Lower leg skin (tissue), 3 donors: Measurements from ENCODE around the gene NAPB.

Experiments
- POLR2A ChIP-seq, 2 donors: fragments of 450-650 bp; IDR thresholded peaks; one replicate each; pipeline ENCODE4 v1.6.1; 2016 to 2017; ENCODE audit warnings: antibody characterized with exemption in 2 of 2, mild to moderate bottlenecking in 1 of 2, moderate library complexity in 1 of 2
- TF ChIP-seq, protein P1 (sequence below), 3 donors: fragments of 450-650 bp; IDR thresholded peaks; one replicate each; pipeline ENCODE4 v1.5.1; 2016; ENCODE audit warnings: antibody characterized with exemption in 3 of 3, mild to moderate bottlenecking in 3 of 3, moderate library complexity in 2 of 3

DNA sequence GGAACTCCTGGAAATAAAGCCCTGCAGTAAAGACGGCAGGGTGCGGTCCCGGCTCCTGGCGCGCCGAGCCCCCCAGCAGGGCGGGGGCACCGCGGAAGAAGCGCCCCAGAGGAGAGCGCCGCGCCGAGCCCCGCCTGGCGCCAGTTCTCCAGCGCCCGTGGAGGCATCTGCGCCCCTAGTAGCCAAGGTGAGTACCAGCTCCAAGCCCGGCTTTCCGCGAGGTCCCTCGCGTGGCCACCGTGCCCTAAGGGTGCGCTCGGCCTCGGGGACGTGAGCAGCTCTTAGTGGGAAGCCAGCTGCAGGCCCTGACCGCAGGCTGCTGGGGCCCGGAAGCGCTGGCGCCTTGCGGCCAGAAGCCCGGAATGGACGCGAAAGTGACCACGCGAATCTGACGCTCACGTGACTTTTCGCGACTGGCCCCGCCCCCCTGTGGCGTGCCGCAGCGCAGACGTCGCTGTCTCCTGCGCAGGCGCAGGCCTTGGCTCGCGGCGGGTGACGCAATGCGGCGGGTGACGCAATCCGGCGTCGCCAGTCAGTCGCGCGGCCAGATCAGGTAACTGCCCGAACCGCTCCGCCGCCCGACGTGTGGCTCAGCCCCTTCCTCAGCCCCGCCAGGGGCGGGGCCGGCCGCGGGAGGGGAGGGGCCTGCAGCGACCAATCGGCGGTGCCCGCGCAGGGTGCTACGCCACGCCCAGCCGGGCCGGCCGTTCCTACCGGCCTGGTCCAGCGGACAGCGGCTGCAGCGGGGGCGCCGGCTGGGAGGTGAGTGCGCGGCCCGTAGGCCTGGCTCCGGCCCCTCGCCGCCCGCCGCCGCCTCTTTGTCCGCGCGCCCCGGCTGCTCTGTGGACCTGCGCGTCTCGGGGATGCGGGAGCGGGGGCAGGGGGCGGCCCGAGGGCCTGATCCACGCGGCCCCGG lies 59.6 kb downstream of the NAPB start, which contains the start of gene GZF1:
- peak in 1 of 2 donors; percentile 85 for TF ChIP-seq POLR2A (IDR thresholded peaks at IDR 0.05)
- TF ChIP-seq, protein P1, sequence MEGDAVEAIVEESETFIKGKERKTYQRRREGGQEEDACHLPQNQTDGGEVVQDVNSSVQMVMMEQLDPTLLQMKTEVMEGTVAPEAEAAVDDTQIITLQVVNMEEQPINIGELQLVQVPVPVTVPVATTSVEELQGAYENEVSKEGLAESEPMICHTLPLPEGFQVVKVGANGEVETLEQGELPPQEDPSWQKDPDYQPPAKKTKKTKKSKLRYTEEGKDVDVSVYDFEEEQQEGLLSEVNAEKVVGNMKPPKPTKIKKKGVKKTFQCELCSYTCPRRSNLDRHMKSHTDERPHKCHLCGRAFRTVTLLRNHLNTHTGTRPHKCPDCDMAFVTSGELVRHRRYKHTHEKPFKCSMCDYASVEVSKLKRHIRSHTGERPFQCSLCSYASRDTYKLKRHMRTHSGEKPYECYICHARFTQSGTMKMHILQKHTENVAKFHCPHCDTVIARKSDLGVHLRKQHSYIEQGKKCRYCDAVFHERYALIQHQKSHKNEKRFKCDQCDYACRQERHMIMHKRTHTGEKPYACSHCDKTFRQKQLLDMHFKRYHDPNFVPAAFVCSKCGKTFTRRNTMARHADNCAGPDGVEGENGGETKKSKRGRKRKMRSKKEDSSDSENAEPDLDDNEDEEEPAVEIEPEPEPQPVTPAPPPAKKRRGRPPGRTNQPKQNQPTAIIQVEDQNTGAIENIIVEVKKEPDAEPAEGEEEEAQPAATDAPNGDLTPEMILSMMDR (IDR thresholded peaks at IDR 0.05): peak in 1 of 3 donors; percentile 96
